ENCODE data around the gene CARM1. TPM values are rescaled to one million over a fixed set of nuclear protein-coding genes. Genes with fewer than 3 reads are reported as not detected.

The CARM1 gene
- total RNA-seq, 1 experiment from 2014 or later: 103 TPM

- H3K9ac ChIP-seq (ENCODE audit: low read length): no peak overlapping the region
- RAD21 ChIA-PET (ENCODE audit: low non-redundant PET in 1 of 2, low total read pairs in 2 of 2, uncharacterized antibody in 2 of 2, unreplicated experiment in 2 of 2): no interaction called here
- no peaks in the 10 kb centered on the region for H3K27me3 ChIP-seq (ENCODE audit: insufficient read depth, low read length)
- no TSS peak for BruUV-seq (replicated peaks)
- no peaks in the 10 kb centered on the region for H3K36me3 ChIP-seq (ENCODE audit: control insufficient read depth in 1 of 2, insufficient read depth in 2 of 2, low read length in 2 of 2)
- H3K79me2 ChIP-seq (ENCODE audit: insufficient read depth, low read length): no peaks in the 10 kb centered on the region
- H4K20me1 ChIP-seq (ENCODE audit: insufficient read depth): no peaks in the 10 kb centered on the region
- H3K4me3 ChIP-seq (replicated peaks in 1 of 2; ENCODE audit: low read depth in 1 of 2, low read length in 2 of 2): no peak overlapping the region
- peaks cover 3 to 26% of the 10 kb centered on the region in 2 experiments; a peak in 3 of 4 replicates for H3K4me1 ChIP-seq (ENCODE audit: control insufficient read depth in 1 of 2, insufficient read depth in 2 of 2, low read length in 2 of 2)
- ATAC-seq: peak; percentile 55
- H2AFZ ChIP-seq (ENCODE audit: low read depth, low read length, poor library complexity, severe bottlenecking): no peak overlapping the region
- intact Hi-C loops (cut with micrococcal nuclease): no loop called here
- peak; percentile 8; the same call in 1 of the 2 replicates for TF ChIP-seq RAD21 (IDR thresholded peaks at IDR 0.05; ENCODE audit: low read depth)
- TF ChIP-seq EZH2 (IDR thresholded peaks at IDR 0.05): no peak
- TF ChIP-seq EZH2phosphoT487 (IDR thresholded peaks at IDR 0.05; ENCODE audit: borderline replicate concordance): no peak
- TF ChIP-seq, protein P1, sequence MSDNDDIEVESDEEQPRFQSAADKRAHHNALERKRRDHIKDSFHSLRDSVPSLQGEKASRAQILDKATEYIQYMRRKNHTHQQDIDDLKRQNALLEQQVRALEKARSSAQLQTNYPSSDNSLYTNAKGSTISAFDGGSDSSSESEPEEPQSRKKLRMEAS (IDR thresholded peaks at IDR 0.05): no peak
- TF ChIP-seq JUND (IDR thresholded peaks at IDR 0.05): no peak
- TF ChIP-seq, protein P2, sequence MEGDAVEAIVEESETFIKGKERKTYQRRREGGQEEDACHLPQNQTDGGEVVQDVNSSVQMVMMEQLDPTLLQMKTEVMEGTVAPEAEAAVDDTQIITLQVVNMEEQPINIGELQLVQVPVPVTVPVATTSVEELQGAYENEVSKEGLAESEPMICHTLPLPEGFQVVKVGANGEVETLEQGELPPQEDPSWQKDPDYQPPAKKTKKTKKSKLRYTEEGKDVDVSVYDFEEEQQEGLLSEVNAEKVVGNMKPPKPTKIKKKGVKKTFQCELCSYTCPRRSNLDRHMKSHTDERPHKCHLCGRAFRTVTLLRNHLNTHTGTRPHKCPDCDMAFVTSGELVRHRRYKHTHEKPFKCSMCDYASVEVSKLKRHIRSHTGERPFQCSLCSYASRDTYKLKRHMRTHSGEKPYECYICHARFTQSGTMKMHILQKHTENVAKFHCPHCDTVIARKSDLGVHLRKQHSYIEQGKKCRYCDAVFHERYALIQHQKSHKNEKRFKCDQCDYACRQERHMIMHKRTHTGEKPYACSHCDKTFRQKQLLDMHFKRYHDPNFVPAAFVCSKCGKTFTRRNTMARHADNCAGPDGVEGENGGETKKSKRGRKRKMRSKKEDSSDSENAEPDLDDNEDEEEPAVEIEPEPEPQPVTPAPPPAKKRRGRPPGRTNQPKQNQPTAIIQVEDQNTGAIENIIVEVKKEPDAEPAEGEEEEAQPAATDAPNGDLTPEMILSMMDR (IDR thresholded peaks at IDR 0.05 in 2 of 3, conservative IDR thresholded peaks at IDR 0.05 in 1 of 3; ENCODE audit: borderline replicate concordance in 1 of 3, insufficient read depth in 1 of 3, low read depth in 2 of 3, low read length in 2 of 3): peak; percentile 24 to 71 (median 63); a peak in 5 of 6 replicates
- no peak for TF ChIP-seq POLR2A (IDR thresholded peaks at IDR 0.05; ENCODE audit: borderline replicate concordance, extremely low read depth, insufficient read depth, insufficient read length)
- TF ChIP-seq SRF (IDR thresholded peaks at IDR 0.05; ENCODE audit: low read depth): no peak
- TF ChIP-seq EGR1 (IDR thresholded peaks at IDR 0.05; ENCODE audit: low read depth): no peak
- no peak for TF ChIP-seq CEBPB (IDR thresholded peaks at IDR 0.05; ENCODE audit: low read depth)
- TF ChIP-seq CBX3 (IDR thresholded peaks at IDR 0.05; ENCODE audit: low read depth): no peak
- peak; percentile 31 for DNase-seq (ENCODE audit: low read depth, low spot score)
- no peaks in the 10 kb centered on the region for H3K9me2 ChIP-seq (ENCODE audit: insufficient read depth)
- no peaks in the 10 kb centered on the region for H3K9me3 ChIP-seq (ENCODE audit: control insufficient read depth in 1 of 2, insufficient read depth in 1 of 2, low read depth in 1 of 2, low read length in 2 of 2)
- POLR2A ChIA-PET: interaction anchor here (1.1 to 1.2 kb wide), 2 partner anchors 11 to 143 kb away, joined by 3 to 6 read pairs; partner anchors contain the start of gene DNM2
- H3K4me2 ChIP-seq (ENCODE audit: low read length): no peak overlapping the region
- CTCF ChIA-PET: interaction anchor here (0.8 to 2.8 kb wide), 7 partner anchors 9 to 221 kb away, joined by 3 to 12 read pairs (median 4); partner anchors contain the start of genes CARM1, DNM2 and TMED1
- no peak overlapping the region for H3K27ac ChIP-seq (ENCODE audit: low read depth, low read length)
Observed at GRCh38 chr19:10861103-10861651, 10.2 kb upstream of the CARM1 start.
